ENCODE measurements around the gene RAPGEF1. TPM values are rescaled to one million over a fixed set of nuclear protein-coding genes. Genes with fewer than 3 reads are reported as not detected.
"Not testable (repeated sequence)": the region's sequence is repeated elsewhere in the genome, so short reads cannot be mapped to it uniquely, and the experiment has no call there.

RAPGEF1 gene
- total RNA-seq, 4 donors from 2014 or later: 43.0 to 58.3 (median 51.7) TPM

DNA sequence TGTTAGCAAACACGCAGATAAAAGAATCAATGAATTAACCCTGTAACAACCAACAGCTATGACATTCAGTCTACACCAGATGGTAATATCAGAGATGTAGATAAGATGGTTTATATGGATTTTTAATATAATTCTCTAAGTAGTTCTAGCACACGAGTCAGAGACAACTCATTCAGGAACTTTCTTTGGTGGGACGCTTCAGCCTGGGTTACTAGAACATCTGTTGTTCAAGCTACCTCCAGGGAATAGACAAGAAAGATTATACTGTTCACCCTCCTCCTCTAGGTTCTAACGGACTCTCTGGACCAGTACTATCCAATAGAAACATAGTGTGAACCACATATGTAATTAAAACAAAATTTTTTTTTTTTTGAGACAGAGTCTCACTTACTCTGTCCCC lies 73.8 kb downstream of the RAPGEF1 start:
- DNase-seq (ENCODE audit: low spot score in 2 of 2): no peak
- no peak overlapping the region for H3K27ac ChIP-seq
- TF ChIP-seq, protein P1, sequence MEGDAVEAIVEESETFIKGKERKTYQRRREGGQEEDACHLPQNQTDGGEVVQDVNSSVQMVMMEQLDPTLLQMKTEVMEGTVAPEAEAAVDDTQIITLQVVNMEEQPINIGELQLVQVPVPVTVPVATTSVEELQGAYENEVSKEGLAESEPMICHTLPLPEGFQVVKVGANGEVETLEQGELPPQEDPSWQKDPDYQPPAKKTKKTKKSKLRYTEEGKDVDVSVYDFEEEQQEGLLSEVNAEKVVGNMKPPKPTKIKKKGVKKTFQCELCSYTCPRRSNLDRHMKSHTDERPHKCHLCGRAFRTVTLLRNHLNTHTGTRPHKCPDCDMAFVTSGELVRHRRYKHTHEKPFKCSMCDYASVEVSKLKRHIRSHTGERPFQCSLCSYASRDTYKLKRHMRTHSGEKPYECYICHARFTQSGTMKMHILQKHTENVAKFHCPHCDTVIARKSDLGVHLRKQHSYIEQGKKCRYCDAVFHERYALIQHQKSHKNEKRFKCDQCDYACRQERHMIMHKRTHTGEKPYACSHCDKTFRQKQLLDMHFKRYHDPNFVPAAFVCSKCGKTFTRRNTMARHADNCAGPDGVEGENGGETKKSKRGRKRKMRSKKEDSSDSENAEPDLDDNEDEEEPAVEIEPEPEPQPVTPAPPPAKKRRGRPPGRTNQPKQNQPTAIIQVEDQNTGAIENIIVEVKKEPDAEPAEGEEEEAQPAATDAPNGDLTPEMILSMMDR (IDR thresholded peaks at IDR 0.05): no peak
- no peak for TF ChIP-seq EP300 (IDR thresholded peaks at IDR 0.05)
- no peak for TF ChIP-seq POLR2A (IDR thresholded peaks at IDR 0.05)
- no peak for TF ChIP-seq POLR2AphosphoS5 (IDR thresholded peaks at IDR 0.05)
- H3K4me3 ChIP-seq: no peak overlapping the region
- H3K36me3 ChIP-seq: no peaks in the 10 kb centered on the region
- H3K27me3 ChIP-seq: no peaks in the 10 kb centered on the region
- H3K9me3 ChIP-seq: no peaks in the 10 kb centered on the region
- peaks cover 34% of the 10 kb centered on the region for H3K4me1 ChIP-seq
- WGBS: 69% methylated on average over 4 of the region's 4 CpGs

DNA sequence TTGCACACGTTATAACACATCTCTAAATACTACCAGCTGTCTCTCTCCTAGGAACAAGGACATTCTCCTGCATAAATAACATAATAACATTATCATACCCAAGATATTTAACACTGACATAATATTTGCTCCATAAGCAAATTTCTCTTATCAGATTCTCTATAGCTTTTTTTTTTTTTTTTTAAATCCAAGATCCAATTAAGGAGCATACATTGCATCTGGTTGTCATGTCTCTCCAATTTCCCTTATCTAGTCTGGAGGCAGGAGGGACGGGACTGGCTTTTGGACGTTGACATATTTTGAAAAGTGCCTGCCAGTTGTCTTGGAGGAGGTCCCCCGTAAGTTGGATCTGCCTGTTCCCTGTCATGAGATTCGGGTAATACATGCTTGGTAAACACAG lies 76.6 kb downstream of the RAPGEF1 start:
- no peak for DNase-seq (ENCODE audit: low spot score in 2 of 2)
- Histone ChIP-seq H3K4me1 (peaks cover 25% of the 10 kb centered on the region), H3K4me3 (no peak overlapping the region), H3K27ac (no peak overlapping the region), H3K9me3 (no peaks in the 10 kb centered on the region), H3K36me3 (no peaks in the 10 kb centered on the region), H3K27me3 (no peaks in the 10 kb centered on the region)
- TF ChIP-seq, protein P1 (IDR thresholded peaks at IDR 0.05): no peak
- no peak for TF ChIP-seq POLR2A (IDR thresholded peaks at IDR 0.05)
- TF ChIP-seq POLR2AphosphoS5 (IDR thresholded peaks at IDR 0.05): no peak
- TF ChIP-seq EP300 (IDR thresholded peaks at IDR 0.05): no peak
- WGBS: 57% methylated on average over 5 of the region's 5 CpGs

DNA sequence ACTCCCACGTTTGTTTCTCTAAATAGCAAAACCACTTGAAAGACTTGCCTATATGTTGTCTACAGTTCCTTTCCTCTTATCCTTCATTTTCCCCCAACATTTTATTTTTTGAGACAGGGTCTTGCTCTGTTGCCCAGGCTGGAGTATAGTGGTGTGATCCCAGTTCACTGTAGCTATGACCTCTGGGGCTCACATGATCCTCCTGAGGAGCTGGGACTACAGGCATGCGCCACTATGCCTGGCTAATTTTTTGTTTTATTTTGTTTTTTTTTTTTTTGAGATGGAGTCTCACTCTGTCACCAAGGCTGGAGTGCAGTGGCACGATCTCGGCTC lies 77.6 kb downstream of the RAPGEF1 start:
- 87% methylated on average over 4 of the region's 4 CpGs for WGBS
- not testable (repeated sequence) for H3K27ac ChIP-seq; H3K4me3 ChIP-seq; DNase-seq (ENCODE audit: low spot score in 2 of 2); H3K36me3 ChIP-seq; H3K9me3 ChIP-seq; H3K27me3 ChIP-seq
- peaks cover 22% of the 10 kb centered on the region for H3K4me1 ChIP-seq

DNA sequence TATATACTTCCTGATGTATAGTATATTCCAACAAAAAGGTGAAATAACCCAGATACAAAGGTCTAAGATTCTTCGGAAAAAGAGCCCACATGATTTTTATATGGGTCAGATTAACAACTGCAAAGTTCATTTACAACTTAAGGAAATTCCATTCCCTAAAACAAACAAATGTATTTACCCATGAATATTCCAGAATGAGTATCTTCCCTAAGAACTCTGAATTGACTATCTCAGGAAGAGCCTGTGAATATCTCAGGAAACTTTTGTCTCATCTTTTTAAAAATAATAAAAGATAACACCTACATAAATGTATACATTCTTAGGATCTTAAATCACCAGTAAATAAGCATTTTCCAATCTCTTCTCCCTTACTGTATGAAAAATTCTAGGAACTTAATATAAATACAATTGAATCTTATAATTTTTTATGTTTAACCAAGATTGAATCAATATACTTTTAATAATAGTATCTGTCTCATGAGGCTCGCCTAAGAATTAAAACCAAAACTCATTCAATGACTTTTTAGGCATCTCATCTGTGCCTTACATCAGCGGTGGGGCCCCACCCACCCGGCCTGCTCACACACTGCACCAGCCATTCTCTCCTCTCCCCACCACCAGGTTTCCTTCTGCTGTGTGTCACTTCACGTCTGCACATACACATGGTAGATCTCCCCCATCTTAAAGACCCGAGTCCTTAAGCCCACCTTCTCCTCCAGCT lies 78.1 kb downstream of the RAPGEF1 start:
- H3K27me3 ChIP-seq: no peaks in the 10 kb centered on the region
- no peak for DNase-seq (ENCODE audit: low spot score in 2 of 2)
- H3K9me3 ChIP-seq: no peaks in the 10 kb centered on the region
- no peaks in the 10 kb centered on the region for H3K36me3 ChIP-seq
- peaks cover 23% of the 10 kb centered on the region for H3K4me1 ChIP-seq
- TF ChIP-seq EP300 (IDR thresholded peaks at IDR 0.05) (no peak), POLR2A (IDR thresholded peaks at IDR 0.05) (no peak)
- TF ChIP-seq, protein P1 (IDR thresholded peaks at IDR 0.05): no peak
- no peak overlapping the region for H3K27ac ChIP-seq
- 75% methylated on average over 6 of the region's 6 CpGs for WGBS
- H3K4me3 ChIP-seq: no peak overlapping the region

DNA sequence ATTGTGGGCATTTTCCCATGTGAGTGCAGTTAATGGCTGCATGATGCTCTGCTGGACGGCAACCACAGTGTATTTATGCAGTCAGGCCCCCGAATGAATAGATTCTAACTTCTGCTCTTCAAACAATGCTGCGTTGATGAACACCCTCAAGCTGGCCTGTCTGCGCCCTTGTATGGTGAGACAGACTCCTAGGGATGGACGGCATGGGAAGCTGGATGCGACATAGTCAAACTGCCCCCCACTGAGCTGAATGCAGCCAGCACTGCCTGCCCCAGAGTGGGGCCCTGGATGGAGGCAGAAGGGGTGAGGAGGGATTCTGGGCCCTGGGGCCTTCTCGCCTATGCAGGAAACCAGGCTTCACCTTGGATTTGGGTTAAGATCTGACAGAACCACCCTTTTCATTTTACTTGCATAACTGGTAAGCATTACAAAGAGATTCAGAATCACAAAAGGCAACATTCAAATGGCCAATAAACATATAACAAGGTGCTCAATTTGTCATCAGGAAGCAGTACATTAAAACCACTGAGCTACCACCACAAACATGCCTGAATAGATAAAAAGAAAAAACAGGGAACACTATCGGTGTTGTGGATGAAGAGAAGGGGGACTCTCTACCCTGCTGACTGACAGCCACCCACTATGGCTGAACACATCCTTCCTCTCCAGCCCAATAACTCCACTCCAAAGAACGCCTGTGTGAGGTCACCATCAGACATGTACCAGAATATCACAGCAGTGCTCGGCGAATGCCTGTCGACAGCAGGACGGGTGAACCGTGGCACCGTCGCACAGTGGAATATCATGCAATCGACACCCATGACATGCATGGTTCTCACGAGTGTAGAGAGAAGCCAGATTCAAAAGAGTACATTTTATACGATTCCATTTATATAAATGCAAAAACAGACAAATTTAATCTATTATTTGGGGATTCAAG lies 79.1 kb downstream of the RAPGEF1 start:
- no peak overlapping the region for H3K27ac ChIP-seq
- H3K4me1 ChIP-seq: peaks cover 33% of the 10 kb centered on the region
- 91% methylated on average over 19 of the region's 19 CpGs for WGBS
- TF ChIP-seq, protein P1 (IDR thresholded peaks at IDR 0.05): no peak
- TF ChIP-seq POLR2A (IDR thresholded peaks at IDR 0.05) (no peak), EP300 (IDR thresholded peaks at IDR 0.05) (no peak), POLR2AphosphoS5 (IDR thresholded peaks at IDR 0.05) (no peak)
- no peak for DNase-seq (ENCODE audit: low spot score in 2 of 2)
- no peaks in the 10 kb centered on the region for H3K9me3 ChIP-seq
- H3K4me3 ChIP-seq: no peak overlapping the region
- H3K36me3 ChIP-seq: no peaks in the 10 kb centered on the region
- H3K27me3 ChIP-seq: no peaks in the 10 kb centered on the region
